Astrocyte (in vitro differentiated cells and primary cell): Measurements from ENCODE around the gene CENPX.

ENCODE experiments used
- EZH2 ChIP-seq: IDR thresholded peaks from 2 replicates; pipeline ENCODE4 v1.6.1; 2012; ENCODE audit warnings: mild to moderate bottlenecking, low read length, inconsistent platforms; ENCODE audit not compliant: insufficient read depth
- TF ChIP-seq, protein P1 (sequence below): IDR thresholded peaks from 2 replicates; pipeline ENCODE4 v1.5.1; 2011; ENCODE audit warnings: low read depth, mild to moderate bottlenecking, inconsistent platforms, low read length, moderate library complexity; ENCODE audit not compliant: insufficient read depth

DNA sequence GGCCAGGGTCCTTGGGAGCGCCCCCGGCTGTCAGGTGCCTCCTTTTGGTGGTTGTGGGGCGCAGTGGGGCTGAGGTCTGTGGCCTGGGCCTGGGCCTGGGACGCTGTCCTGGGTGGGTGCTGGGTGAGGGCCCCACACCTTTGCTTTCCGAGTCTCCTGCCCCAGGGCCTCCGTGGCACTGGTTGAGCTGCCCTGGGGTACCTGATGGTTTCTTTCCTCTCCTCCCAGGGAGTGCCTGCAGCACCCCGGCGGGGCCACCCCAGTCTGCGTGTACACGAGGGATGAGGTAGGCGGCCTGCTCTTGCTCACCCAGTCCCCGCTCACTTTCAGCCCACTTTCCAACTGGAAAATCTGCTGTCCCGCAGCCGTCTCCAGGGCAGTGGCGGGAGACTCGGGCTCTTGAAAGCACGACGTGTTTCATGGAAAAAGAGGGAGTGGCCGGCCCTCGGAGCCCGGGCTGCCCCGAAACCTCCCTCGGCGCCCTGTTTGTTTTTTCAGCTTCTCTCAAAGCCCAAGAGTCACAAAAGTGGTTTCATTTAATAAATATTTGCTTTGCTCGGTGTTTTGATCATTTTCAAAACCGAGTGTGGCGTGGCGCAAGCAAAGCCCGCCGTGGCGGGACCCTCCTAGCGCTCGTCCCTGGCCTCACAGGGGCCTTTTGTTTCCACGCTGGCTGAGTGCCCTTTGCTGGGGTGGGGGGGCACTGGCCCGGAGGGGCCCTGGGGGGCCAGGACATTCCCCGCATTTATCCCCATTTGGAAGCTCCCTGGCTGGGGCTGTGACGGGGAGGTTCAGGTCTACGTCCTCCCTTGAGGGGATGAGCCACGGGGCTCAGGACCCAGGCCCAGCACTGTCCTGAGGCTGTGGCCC is 27.9 kb downstream of the CENPX start:
- TF ChIP-seq, protein P1, sequence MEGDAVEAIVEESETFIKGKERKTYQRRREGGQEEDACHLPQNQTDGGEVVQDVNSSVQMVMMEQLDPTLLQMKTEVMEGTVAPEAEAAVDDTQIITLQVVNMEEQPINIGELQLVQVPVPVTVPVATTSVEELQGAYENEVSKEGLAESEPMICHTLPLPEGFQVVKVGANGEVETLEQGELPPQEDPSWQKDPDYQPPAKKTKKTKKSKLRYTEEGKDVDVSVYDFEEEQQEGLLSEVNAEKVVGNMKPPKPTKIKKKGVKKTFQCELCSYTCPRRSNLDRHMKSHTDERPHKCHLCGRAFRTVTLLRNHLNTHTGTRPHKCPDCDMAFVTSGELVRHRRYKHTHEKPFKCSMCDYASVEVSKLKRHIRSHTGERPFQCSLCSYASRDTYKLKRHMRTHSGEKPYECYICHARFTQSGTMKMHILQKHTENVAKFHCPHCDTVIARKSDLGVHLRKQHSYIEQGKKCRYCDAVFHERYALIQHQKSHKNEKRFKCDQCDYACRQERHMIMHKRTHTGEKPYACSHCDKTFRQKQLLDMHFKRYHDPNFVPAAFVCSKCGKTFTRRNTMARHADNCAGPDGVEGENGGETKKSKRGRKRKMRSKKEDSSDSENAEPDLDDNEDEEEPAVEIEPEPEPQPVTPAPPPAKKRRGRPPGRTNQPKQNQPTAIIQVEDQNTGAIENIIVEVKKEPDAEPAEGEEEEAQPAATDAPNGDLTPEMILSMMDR: no peak
- TF ChIP-seq EZH2: no peak
